HepG2 (cell line): ENCODE measurements around the gene RBM23. TPM values are rescaled to one million over a fixed set of nuclear protein-coding genes. Genes with fewer than 3 reads are reported as not detected.

ENCODE experiments used
- AFF4 ChIP-seq: sonication (generic); formaldehyde crosslinking; IDR thresholded peaks from 2 replicates; pipeline ENCODE4 v1.4.0; 2020; ENCODE audit warnings: missing genetic modification reagents
- ARNT ChIP-seq: fragments of 450-650 bp; IDR thresholded peaks from 2 replicates; pipeline ENCODE4 v1.6.1; 2017
- BHLHE40 ChIP-seq: IDR thresholded peaks from 2 replicates; pipeline ENCODE4 v1.6.1; 2011; ENCODE audit warnings: low read length, improper control_type of control experiment
- HNRNPH1 ChIP-seq: fragments of 200-400 bp; formaldehyde crosslinking; optimal IDR thresholded peaks from 2 replicates; pipeline ENCODE3; 2017; ENCODE audit warnings: mild to moderate bottlenecking, low read depth, low read length
- JUN ChIP-seq: sonication (generic); formaldehyde crosslinking; IDR thresholded peaks from 2 replicates; pipeline ENCODE4 v1.4.0; 2020; ENCODE audit warnings: mild to moderate bottlenecking, missing genetic modification reagents
- MEIS1 ChIP-seq: sonication (generic); formaldehyde crosslinking; IDR thresholded peaks from 2 replicates; pipeline ENCODE4 v1.9.0; 2021; ENCODE audit warnings: mild to moderate bottlenecking, missing genetic modification reagents, moderate library complexity, borderline replicate concordance
- NFKBIZ ChIP-seq: IDR thresholded peaks from 2 replicates; pipeline ENCODE4 v1.6.1; 2018; ENCODE audit warnings: missing genetic modification reagents, missing compliant biosample characterization
- PCBP2 ChIP-seq: fragments of 200-400 bp; formaldehyde crosslinking; optimal IDR thresholded peaks from 2 replicates; pipeline ENCODE3; 2018; ENCODE audit warnings: low read length, low read depth; ENCODE audit not compliant: poor library complexity, severe bottlenecking
- RXRB ChIP-seq: IDR thresholded peaks from 2 replicates; pipeline ENCODE4 v1.6.1; 2016; ENCODE audit warnings: borderline replicate concordance, missing genetic modification reagents, missing compliant biosample characterization
- ZC3H4 ChIP-seq: sonication (generic); formaldehyde crosslinking; IDR thresholded peaks from 2 replicates; pipeline ENCODE4 v1.4.0; 2020; ENCODE audit warnings: missing genetic modification reagents, borderline replicate concordance
- ZKSCAN1 ChIP-seq: fragments of 150-350 bp; IDR thresholded peaks from 2 replicates; pipeline ENCODE4 v1.6.1; 2014; ENCODE audit warnings: low read length
- ZNF318 ChIP-seq: sonication (generic); formaldehyde crosslinking; IDR thresholded peaks from 2 replicates; pipeline ENCODE4 v1.4.0; 2020; ENCODE audit warnings: mild to moderate bottlenecking, missing genetic modification reagents
- ZNF34 ChIP-seq: sonication (generic); formaldehyde crosslinking; IDR thresholded peaks from 2 replicates; pipeline ENCODE4 v1.4.0; 2020; ENCODE audit warnings: mild to moderate bottlenecking, missing genetic modification reagents, borderline replicate concordance
- polyA plus RNA-seq, 8 experiments: library from polyadenylated mRNA; depleted of rRNA in 3 of 8; stranded (reverse) in 7 of 8; unstranded in 1 of 8; fragments of >200 nt; fragmentation: Illumina TruSeq in 4 of 8; extraction: Trizol in 4 of 8; gene quantifications; 2 replicates each; pipeline versions ENCODE4 v1.2.1 to v1.2.3, GENCODE V29; 2011 to 2016; ENCODE audit warnings: low read depth in 4 of 8, missing spikeins in 1 of 8, mixed read lengths in 1 of 8; ENCODE audit not compliant: insufficient read depth in 1 of 8
- total RNA-seq, 5 experiments: library from RNA; depleted of rRNA; stranded (reverse); fragments of >200 nt; fragmentation: Illumina TruSeq; extraction: Trizol; gene quantifications; 2 replicates each; pipeline ENCODE4 v1.2.3, GENCODE V29; 2016; ENCODE audit warnings: low read depth in 1 of 5
- TF ChIP-seq, protein P1 (sequence below): IDR thresholded peaks from 2 replicates; pipeline ENCODE4 v1.6.1; 2018; ENCODE audit warnings: missing genetic modification reagents
- TF ChIP-seq, protein P2 (sequence below): IDR thresholded peaks from 2 replicates; pipeline ENCODE4 v1.6.1; 2016; ENCODE audit warnings: missing genetic modification reagents, missing compliant biosample characterization

Gene RBM23
- total and polyA plus RNA-seq, 2 of the 13 experiments (the other 11 are each of a cell fraction or from before 2014, with no cell fraction given) = 1.5 to 2.1 TPM

GRCh38 chr14:22900081-22900799 is 18.7 kb downstream of the RBM23 start (continued):
- TF ChIP-seq HNRNPH1 (no peak), MEIS1 (CRISPR knock-in tag) (peak; percentile 68; the same call in 1 of the 2 replicates), PCBP2 (peak; percentile 39), ARNT (no peak), AFF4 (CRISPR knock-in tag) (no peak), ZNF34 (CRISPR knock-in tag) (peak; percentile 74; the same call in 1 of the 2 replicates), RXRB (peak; percentile 48; the same call in 1 of the 2 replicates), JUN (CRISPR knock-in tag) (no peak), ZKSCAN1 (no peak), ZC3H4 (CRISPR knock-in tag) (no peak), BHLHE40 (no peak), ZNF318 (CRISPR knock-in tag) (peak; percentile 48; the same call in 1 of the 2 replicates), NFKBIZ (CRISPR knock-in tag) (no peak)
- TF ChIP-seq, protein P1, sequence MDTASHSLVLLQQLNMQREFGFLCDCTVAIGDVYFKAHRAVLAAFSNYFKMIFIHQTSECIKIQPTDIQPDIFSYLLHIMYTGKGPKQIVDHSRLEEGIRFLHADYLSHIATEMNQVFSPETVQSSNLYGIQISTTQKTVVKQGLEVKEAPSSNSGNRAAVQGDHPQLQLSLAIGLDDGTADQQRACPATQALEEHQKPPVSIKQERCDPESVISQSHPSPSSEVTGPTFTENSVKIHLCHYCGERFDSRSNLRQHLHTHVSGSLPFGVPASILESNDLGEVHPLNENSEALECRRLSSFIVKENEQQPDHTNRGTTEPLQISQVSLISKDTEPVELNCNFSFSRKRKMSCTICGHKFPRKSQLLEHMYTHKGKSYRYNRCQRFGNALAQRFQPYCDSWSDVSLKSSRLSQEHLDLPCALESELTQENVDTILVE (CRISPR knock-in tag) = 0 out of 2 replicates have a peak, but pooled peaks have one; percentile 20
- TF ChIP-seq, protein P2, sequence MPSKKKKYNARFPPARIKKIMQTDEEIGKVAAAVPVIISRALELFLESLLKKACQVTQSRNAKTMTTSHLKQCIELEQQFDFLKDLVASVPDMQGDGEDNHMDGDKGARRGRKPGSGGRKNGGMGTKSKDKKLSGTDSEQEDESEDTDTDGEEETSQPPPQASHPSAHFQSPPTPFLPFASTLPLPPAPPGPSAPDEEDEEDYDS = no peak
